ENCODE data around the gene BEST2.
A peak's percentile ranks its signal among the peaks of the same experiment; 100 is the strongest.
"Not testable (repeated sequence)": the region's sequence is repeated elsewhere in the genome, so short reads cannot be mapped to it uniquely, and the experiment has no call there.

The BEST2 gene

GRCh38 chr19:12751635-12752034, at the start of gene BEST2:
Gene BEST2, plus strand, starts transcription at chr19:12751791. Its CDS starts 802 bp downstream, at chr19:12752593.
- DNase-seq (ENCODE audit: low read depth in 3 of 3, low spot score in 1 of 3) = no peak

- no peak for DNase-seq (ENCODE audit: low read depth in 3 of 3, low spot score in 1 of 3)
Observed at GRCh38 chr19:12703046-12703445, 48.5 kb upstream of the BEST2 start.

- no peak for DNase-seq (ENCODE audit: low read depth in 3 of 3, low spot score in 1 of 3)
Observed at GRCh38 chr19:12705169-12705568, 46.4 kb upstream of the BEST2 start.

GRCh38 chr19:12705654-12706331, 45.8 kb upstream of the BEST2 start:
- DNase-seq (ENCODE audit: low read depth in 3 of 3, low spot score in 1 of 3) = no peak

- DNase-seq (ENCODE audit: low read depth in 3 of 3, low spot score in 1 of 3) = no peak
Observed at GRCh38 chr19:12706332-12706718, 45.3 kb upstream of the BEST2 start.

- DNase-seq (ENCODE audit: low read depth in 3 of 3, low spot score in 1 of 3) = no peak
Observed at GRCh38 chr19:12708641-12709040, 43.0 kb upstream of the BEST2 start.

GRCh38 chr19:12711187-12711586, 40.4 kb upstream of the BEST2 start:
- DNase-seq (ENCODE audit: low read depth in 3 of 3, low spot score in 1 of 3) = no peak

- not testable (repeated sequence) for DNase-seq (ENCODE audit: low read depth in 3 of 3, low spot score in 1 of 3)
Observed at GRCh38 chr19:12712077-12712476, 39.5 kb upstream of the BEST2 start.

- not testable (repeated sequence) for DNase-seq (ENCODE audit: low read depth in 3 of 3, low spot score in 1 of 3)
Observed at GRCh38 chr19:12713304-12713703, 38.3 kb upstream of the BEST2 start.

- no peak for DNase-seq (ENCODE audit: low read depth in 3 of 3, low spot score in 1 of 3)
Observed at GRCh38 chr19:12715102-12715501, 36.5 kb upstream of the BEST2 start.

- no peak for DNase-seq (ENCODE audit: low read depth in 3 of 3, low spot score in 1 of 3)
Observed at GRCh38 chr19:12715929-12716328, 35.7 kb upstream of the BEST2 start.

- DNase-seq (ENCODE audit: low read depth in 3 of 3, low spot score in 1 of 3) = no peak
Observed at GRCh38 chr19:12720296-12720695, 31.3 kb upstream of the BEST2 start.

- DNase-seq (ENCODE audit: low read depth in 3 of 3, low spot score in 1 of 3) = no peak
Observed at GRCh38 chr19:12720851-12721655, 30.5 kb upstream of the BEST2 start.

- DNase-seq (ENCODE audit: low read depth in 3 of 3, low spot score in 1 of 3) = peak in 1 of 3 donors; percentile 25
Observed at GRCh38 chr19:12721656-12722565, 29.7 kb upstream of the BEST2 start.

GRCh38 chr19:12722566-12723380, 28.8 kb upstream of the BEST2 start:
- peak; percentile 75 to 89 (median 83) for DNase-seq (ENCODE audit: low read depth in 3 of 3, low spot score in 1 of 3)

GRCh38 chr19:12723381-12723640, 28.3 kb upstream of the BEST2 start:
- no peak for DNase-seq (ENCODE audit: low read depth in 3 of 3, low spot score in 1 of 3)

GRCh38 chr19:12723641-12724426, 27.8 kb upstream of the BEST2 start, which contains the start of gene TNPO2:
Gene TNPO2, minus strand, starts transcription at chr19:12723932. Its CDS starts 2,955 bp downstream, at chr19:12720977.
- peak in 2 of 3 donors; percentile 26 to 56 for DNase-seq (ENCODE audit: low read depth in 3 of 3, low spot score in 1 of 3)

- DNase-seq (ENCODE audit: low read depth in 3 of 3, low spot score in 1 of 3) = not testable (repeated sequence)
Observed at GRCh38 chr19:12725612-12726011, 26.0 kb upstream of the BEST2 start.

GRCh38 chr19:12726988-12727316, 24.6 kb upstream of the BEST2 start:
- no peak for DNase-seq (ENCODE audit: low read depth in 3 of 3, low spot score in 1 of 3)

Measured in stimulated activated CD4-positive, alpha-beta T cell treated with anti-CD3 and anti-CD28 coated beads, TNF-alpha, amount 100 ng/mL, for 1 hour (primary cell).